ENCODE data around the gene PTPRG.

Gene PTPRG

DNA sequence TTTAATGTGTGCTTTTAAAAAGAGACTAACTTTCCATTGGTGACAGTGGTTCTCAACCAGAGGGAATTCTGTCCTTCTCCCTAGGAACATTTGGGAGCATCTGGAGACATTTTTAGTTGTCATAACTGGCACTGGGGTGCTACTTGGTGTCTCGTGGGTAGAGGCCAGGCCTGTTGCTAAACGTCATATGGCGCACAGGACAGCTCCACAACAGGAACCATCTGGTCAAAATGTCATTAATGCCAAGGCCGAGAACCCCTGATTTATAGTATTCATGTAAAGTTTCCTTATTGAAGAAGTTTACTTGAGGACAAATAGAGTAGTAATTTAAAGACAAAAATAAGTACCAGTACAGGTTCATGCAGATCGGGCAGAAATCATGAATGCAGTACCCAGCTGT, 647.7 kb downstream of the PTPRG start:
- no peaks in the 10 kb centered on the region for H3K9me3 ChIP-seq (ENCODE audit: insufficient read depth, low read depth, low read length)
- no peak overlapping the region for H3K4me3 ChIP-seq (ENCODE audit: low read length)
- H3K9ac ChIP-seq (ENCODE audit: low read depth, low read length) = no peak overlapping the region
- H3K4me1 ChIP-seq (ENCODE audit: insufficient read depth, low read length) = no peaks in the 10 kb centered on the region
- peaks cover 16% of the 10 kb centered on the region for H3K36me3 ChIP-seq (ENCODE audit: insufficient read depth, low read length)
- 98% methylated on average over 5 of the region's 5 CpGs for WGBS
- no peaks in the 10 kb centered on the region for H3K27me3 ChIP-seq (ENCODE audit: insufficient read depth, low read length)
- no peak overlapping the region for H3K27ac ChIP-seq (ENCODE audit: low read depth, low read length)

DNA sequence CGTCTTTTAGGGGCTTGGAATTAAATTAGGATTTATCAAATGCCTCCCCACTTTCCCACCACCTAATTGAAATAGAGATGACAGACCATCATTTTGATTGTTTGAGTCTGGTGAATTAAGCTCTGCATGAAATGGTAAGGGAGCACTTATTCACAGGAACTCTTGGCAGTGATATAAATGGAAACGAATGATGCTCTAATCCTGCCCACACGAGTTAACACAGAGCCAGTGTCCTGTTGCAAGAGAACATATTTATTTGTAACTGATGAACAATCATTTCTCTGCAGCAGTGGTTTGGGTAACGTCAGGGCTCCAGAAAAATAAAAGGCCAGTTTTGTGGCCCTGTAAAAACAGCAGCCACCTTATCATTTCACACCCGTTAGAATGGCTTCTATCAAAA, 648.6 kb downstream of the PTPRG start:
- no peaks in the 10 kb centered on the region for H3K27me3 ChIP-seq (ENCODE audit: insufficient read depth, low read length)
- WGBS = 93% methylated on average over 3 of the region's 5 CpGs
- H3K9me3 ChIP-seq (ENCODE audit: insufficient read depth, low read depth, low read length) = no peaks in the 10 kb centered on the region
- no peak overlapping the region for H3K4me3 ChIP-seq (ENCODE audit: low read length)
- H3K4me1 ChIP-seq (ENCODE audit: insufficient read depth, low read length) = no peaks in the 10 kb centered on the region
- no peak overlapping the region for H3K27ac ChIP-seq (ENCODE audit: low read depth, low read length)
- H3K36me3 ChIP-seq (ENCODE audit: insufficient read depth, low read length) = peaks cover 8% of the 10 kb centered on the region; the same call in 1 of the 2 replicates
- no peak overlapping the region for H3K9ac ChIP-seq (ENCODE audit: low read depth, low read length)

DNA sequence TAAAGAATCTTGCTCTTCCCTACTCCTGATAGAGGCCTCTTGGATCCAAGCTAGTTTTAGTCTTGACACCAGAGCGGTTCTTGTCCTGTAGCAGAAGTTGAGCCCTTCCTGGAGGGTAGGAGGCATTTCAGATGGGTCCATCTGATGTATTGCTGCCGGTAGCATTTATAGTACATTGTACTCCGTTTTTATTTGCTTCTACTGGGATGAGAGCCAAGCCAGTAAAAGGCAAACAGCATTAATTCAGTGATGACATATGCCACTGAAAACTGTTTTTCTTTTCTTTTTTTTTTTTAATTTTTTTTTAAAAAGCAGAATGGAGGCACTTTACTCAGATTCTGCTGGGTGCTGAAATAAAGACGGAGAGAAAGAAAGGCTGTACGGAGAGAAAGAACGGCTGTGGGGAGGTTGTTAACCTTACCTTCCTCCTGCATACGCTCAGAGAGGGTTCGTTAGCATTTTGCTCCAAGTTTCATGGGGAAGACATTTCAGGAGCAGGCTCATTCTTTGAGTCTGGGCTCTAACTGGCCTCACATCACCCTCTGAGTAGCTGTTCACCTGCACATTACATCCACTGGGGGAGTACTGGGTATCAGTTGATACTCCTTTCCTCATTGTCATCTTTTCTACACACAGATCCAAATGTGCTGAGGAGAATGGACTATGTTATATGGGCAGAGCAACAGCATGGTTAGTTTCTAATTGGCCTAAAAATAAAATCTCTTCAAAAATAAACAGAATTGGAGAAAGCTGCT, 650.5 kb downstream of the PTPRG start:
- H3K27ac ChIP-seq (ENCODE audit: low read depth, low read length) = no peak overlapping the region
- no peaks in the 10 kb centered on the region for H3K27me3 ChIP-seq (ENCODE audit: insufficient read depth, low read length)
- 94% methylated on average over 8 of the region's 8 CpGs for WGBS
- no peaks in the 10 kb centered on the region for H3K9me3 ChIP-seq (ENCODE audit: insufficient read depth, low read depth, low read length)
- no peak overlapping the region for H3K4me3 ChIP-seq (ENCODE audit: low read length)
- no peaks in the 10 kb centered on the region for H3K4me1 ChIP-seq (ENCODE audit: insufficient read depth, low read length)
- H3K9ac ChIP-seq (ENCODE audit: low read depth, low read length) = no peak overlapping the region
- H3K36me3 ChIP-seq (ENCODE audit: insufficient read depth, low read length) = 0 out of 2 replicates have a peak, but pooled peaks cover 8% of the 10 kb centered on the region

DNA sequence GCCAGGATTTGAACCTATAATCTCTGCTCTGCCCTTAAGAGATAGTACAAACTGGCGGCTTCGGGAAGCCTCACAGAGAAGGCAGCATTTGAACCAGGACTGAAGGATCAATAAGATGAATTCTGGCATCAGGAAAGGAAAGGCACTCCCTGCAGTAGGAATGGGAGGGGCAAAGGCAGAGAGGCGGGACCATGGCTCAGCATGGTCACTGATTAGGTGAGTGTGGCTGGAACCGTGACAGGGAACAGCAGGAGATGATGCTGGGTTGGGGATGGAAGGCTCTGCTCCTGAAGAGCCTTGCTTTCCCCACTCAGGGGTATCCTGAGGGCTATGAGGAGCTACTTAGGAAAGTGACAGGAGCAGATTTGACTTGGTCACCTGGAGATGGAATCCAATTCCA, 653.5 kb downstream of the PTPRG start:
- Histone ChIP-seq H3K9me3 (ENCODE audit: insufficient read depth, low read depth, low read length) (no peaks in the 10 kb centered on the region), H3K36me3 (ENCODE audit: insufficient read depth, low read length) (peaks cover 17% of the 10 kb centered on the region), H3K4me3 (ENCODE audit: low read length) (no peak overlapping the region), H3K27me3 (ENCODE audit: insufficient read depth, low read length) (no peaks in the 10 kb centered on the region), H3K9ac (ENCODE audit: low read depth, low read length) (no peak overlapping the region), H3K27ac (ENCODE audit: low read depth, low read length) (no peak overlapping the region), H3K4me1 (ENCODE audit: insufficient read depth, low read length) (no peaks in the 10 kb centered on the region)
- WGBS = 80% methylated on average over 4 of the region's 4 CpGs

DNA sequence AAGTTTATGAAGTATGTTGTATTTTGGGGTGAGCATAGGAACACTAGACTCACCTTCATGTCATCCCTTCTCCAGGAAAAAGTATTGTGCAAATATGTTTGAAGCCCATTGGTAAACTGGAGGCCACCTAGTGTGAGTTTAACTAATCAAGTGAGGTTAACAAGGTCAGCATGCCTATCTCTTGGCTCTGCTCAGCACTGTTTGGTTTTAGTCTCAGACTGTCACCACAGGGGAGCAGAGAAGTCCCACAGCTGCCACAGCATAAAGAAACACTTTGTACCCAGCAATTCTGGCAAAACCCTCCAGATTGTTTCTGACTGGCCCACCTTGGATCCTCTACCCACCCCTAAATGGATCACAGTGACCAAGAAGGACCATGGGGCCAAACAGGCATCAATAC, 659.2 kb downstream of the PTPRG start:
- Histone ChIP-seq H3K27ac (ENCODE audit: low read depth, low read length) (no peak overlapping the region), H3K36me3 (ENCODE audit: insufficient read depth, low read length) (peaks cover 60% of the 10 kb centered on the region), H3K27me3 (ENCODE audit: insufficient read depth, low read length) (no peaks in the 10 kb centered on the region), H3K4me3 (ENCODE audit: low read length) (no peak overlapping the region), H3K9ac (ENCODE audit: low read depth, low read length) (no peak overlapping the region), H3K4me1 (ENCODE audit: insufficient read depth, low read length) (no peaks in the 10 kb centered on the region), H3K9me3 (ENCODE audit: insufficient read depth, low read depth, low read length) (no peaks in the 10 kb centered on the region)

DNA sequence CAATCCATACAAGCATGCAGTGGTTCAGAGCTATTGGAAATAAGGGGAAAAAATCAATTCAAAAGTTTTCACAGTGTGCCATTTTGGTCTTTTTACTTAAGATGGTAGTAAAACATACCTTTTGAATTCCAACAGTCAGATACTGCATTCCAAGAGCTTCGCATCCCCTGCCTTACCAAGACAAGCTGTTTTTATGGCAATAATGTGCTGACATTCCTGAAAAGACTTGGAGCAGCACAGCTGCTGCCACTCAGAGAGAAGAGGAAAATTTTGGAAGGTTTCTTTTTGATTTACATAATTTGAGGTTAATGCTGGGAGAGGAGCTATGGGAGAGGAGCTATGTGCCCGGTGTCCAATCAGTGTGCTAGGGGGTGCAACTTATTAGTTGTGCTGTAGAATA, 663.7 kb downstream of the PTPRG start:
- H3K27me3 ChIP-seq (ENCODE audit: insufficient read depth, low read length) = no peaks in the 10 kb centered on the region

DNA sequence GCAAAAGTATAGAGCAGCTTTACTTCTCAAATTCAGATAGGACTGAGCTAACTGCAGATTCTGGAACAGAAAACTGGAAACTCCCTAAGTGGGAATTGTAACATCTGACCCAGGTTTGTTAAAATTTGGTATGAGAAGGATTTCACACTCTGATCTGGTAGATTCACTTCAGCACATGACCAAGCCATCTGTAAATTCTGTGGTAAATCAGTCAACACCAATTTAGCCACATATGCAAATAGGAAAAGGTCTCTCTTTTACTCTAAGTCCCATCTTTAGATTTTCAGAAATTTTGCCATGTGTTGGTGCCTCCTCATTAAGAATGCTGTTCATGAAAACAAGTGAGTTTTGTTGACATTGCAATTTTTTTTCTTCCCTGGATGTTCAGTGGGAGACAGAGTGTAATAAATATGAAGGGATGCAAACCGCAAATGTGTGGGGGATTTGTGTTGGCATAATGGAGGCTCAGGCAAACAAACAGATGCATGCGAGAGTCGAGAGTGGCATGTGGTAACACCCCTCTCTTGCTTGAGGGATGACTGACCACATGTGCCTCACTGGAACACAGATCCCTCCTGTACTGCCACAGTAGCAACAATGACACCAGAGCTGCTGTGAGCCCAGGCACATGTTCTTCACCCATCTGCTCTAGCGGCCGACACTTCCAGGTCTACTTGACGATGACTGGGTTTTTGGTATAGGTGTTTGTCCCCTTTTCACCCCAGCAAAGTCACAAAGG, 665.4 kb downstream of the PTPRG start:
- no peak overlapping the region for H3K9ac ChIP-seq (ENCODE audit: low read depth, low read length)
- no peak overlapping the region for H3K4me3 ChIP-seq (ENCODE audit: low read length)
- peaks cover 40% of the 10 kb centered on the region for H3K36me3 ChIP-seq (ENCODE audit: insufficient read depth, low read length)
- no peak overlapping the region for H3K27ac ChIP-seq (ENCODE audit: low read depth, low read length)
- 94% methylated on average over 6 of the region's 6 CpGs for WGBS
- H3K27me3 ChIP-seq (ENCODE audit: insufficient read depth, low read length) = no peaks in the 10 kb centered on the region
- H3K4me1 ChIP-seq (ENCODE audit: insufficient read depth, low read length) = peaks cover 8% of the 10 kb centered on the region
- no peaks in the 10 kb centered on the region for H3K9me3 ChIP-seq (ENCODE audit: insufficient read depth, low read depth, low read length)

More for the DNA sequence above, 663.7 kb downstream of the PTPRG start:
- Histone ChIP-seq H3K9ac (ENCODE audit: low read depth, low read length) (no peak overlapping the region), H3K4me3 (ENCODE audit: low read length) (no peak overlapping the region), H3K36me3 (ENCODE audit: insufficient read depth, low read length) (peaks cover 56% of the 10 kb centered on the region), H3K9me3 (ENCODE audit: insufficient read depth, low read depth, low read length) (no peaks in the 10 kb centered on the region), H3K4me1 (ENCODE audit: insufficient read depth, low read length) (peaks cover 8% of the 10 kb centered on the region), H3K27ac (ENCODE audit: low read depth, low read length) (no peak overlapping the region)
- WGBS = 97% methylated on average over 2 of the region's 2 CpGs

DNA sequence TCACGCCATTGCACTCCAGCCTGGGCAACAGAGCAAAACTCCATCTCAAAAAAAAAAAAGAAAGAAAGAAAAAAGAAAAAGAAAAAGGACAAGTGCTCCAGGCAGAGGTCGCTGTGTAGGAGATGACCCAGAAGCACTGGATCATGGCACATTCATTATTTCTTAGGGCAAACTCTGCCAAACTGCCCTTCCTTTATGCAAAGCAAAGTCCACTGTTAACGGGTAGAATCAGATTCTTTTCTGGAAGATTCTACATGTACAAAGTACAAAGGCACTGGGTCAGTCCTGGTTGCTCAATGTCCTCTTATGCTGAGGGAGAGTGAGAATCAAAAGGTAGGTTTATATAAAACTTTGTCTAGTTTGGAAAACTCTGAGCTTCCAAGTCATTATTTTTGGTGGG, 667.1 kb downstream of the PTPRG start:
- WGBS = 99% methylated on average over 3 of the region's 3 CpGs
- peaks cover 26% of the 10 kb centered on the region for H3K36me3 ChIP-seq (ENCODE audit: insufficient read depth, low read length)
- H3K4me3 ChIP-seq (ENCODE audit: low read length) = no peak overlapping the region
- H3K9ac ChIP-seq (ENCODE audit: low read depth, low read length) = no peak overlapping the region
- H3K9me3 ChIP-seq (ENCODE audit: insufficient read depth, low read depth, low read length) = no peaks in the 10 kb centered on the region
- no peaks in the 10 kb centered on the region for H3K27me3 ChIP-seq (ENCODE audit: insufficient read depth, low read length)
- H3K4me1 ChIP-seq (ENCODE audit: insufficient read depth, low read length) = peaks cover 8% of the 10 kb centered on the region
- no peak overlapping the region for H3K27ac ChIP-seq (ENCODE audit: low read depth, low read length)

DNA sequence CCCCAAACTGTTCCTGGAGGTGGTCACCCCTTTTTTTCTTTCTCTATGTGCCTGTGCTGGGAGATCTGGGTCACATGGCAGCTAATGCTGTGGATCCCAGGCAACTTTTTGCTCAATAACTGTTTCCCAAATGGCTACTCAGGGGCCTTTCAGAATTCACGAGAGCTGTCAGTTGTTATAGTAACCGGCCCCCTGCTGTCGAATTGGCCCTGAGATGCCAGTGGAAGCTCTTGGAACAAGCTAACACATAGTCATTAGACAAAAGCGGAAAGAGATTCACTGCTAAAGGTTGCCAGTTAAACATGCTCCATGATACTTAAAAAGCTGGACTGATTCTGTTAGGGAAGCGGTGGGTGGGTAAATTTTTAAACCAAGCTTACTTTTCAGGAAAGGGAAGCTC, 667.8 kb downstream of the PTPRG start:
- Histone ChIP-seq H3K27me3 (ENCODE audit: insufficient read depth, low read length) (no peaks in the 10 kb centered on the region), H3K9ac (ENCODE audit: low read depth, low read length) (no peak overlapping the region), H3K4me1 (ENCODE audit: insufficient read depth, low read length) (peaks cover 8% of the 10 kb centered on the region), H3K9me3 (ENCODE audit: insufficient read depth, low read depth, low read length) (no peaks in the 10 kb centered on the region), H3K4me3 (ENCODE audit: low read length) (no peak overlapping the region), H3K36me3 (ENCODE audit: insufficient read depth, low read length) (peaks cover 23% of the 10 kb centered on the region), H3K27ac (ENCODE audit: low read depth, low read length) (no peak overlapping the region; the same call in 1 of the 2 replicates)
- 71% methylated on average over 5 of the region's 5 CpGs for WGBS

DNA sequence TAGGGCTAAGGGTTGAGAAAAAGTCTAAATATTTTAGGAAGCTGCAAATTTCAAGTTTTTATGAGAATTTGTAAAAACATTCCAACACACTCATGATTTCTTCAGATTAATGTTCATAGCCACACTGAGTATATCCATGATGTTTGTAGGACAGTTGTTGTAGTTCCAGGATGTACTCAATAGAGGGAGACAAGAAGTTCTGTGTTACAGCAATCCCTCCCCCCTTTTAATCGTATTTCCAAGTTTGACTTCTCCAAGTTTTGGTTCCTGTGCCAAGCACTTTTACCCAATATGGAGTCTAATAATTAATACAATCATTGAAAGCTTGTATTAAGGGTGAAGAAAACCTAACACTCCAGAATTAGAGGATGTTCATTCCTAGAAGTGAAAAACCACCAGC, 668.5 kb downstream of the PTPRG start:
- H3K4me1 ChIP-seq (ENCODE audit: insufficient read depth, low read length) = peaks cover 8% of the 10 kb centered on the region

DNA sequence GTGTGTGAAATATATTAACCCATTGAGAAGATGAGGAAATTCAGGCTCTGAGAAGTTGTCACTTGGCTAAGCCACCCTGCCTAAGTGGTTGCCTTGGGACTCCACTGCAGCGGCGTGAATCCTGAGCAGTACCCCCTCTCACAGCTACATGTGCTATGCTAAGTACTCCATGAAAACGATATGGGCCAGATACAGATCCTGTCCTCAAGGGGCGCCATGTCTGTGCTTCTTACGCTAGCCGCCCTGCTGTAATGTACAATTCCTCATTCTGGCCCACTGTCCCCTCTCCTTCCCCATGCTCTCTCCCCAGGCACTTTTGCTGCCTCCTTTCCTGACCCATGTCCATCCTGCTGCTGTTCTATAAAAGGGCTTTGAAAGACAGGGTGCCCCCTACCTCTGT, 671.7 kb downstream of the PTPRG start:
- Histone ChIP-seq H3K9ac (ENCODE audit: low read depth, low read length) (no peak overlapping the region), H3K4me1 (ENCODE audit: insufficient read depth, low read length) (peaks cover 8% of the 10 kb centered on the region), H3K27me3 (ENCODE audit: insufficient read depth, low read length) (no peaks in the 10 kb centered on the region), H3K36me3 (ENCODE audit: insufficient read depth, low read length) (peaks cover 3% of the 10 kb centered on the region; the same call in 1 of the 2 replicates), H3K4me3 (ENCODE audit: low read length) (no peak overlapping the region), H3K27ac (ENCODE audit: low read depth, low read length) (no peak overlapping the region), H3K9me3 (ENCODE audit: insufficient read depth, low read depth, low read length) (no peaks in the 10 kb centered on the region)
- 87% methylated on average over 6 of the region's 6 CpGs for WGBS

More for the DNA sequence above, 668.5 kb downstream of the PTPRG start:
- WGBS = 40% methylated on average over 1 of the region's 1 CpG
- H3K27ac ChIP-seq (ENCODE audit: low read depth, low read length) = no peak overlapping the region
- no peaks in the 10 kb centered on the region for H3K27me3 ChIP-seq (ENCODE audit: insufficient read depth, low read length)
- no peak overlapping the region for H3K9ac ChIP-seq (ENCODE audit: low read depth, low read length)
- peaks cover 18% of the 10 kb centered on the region for H3K36me3 ChIP-seq (ENCODE audit: insufficient read depth, low read length)
- no peak overlapping the region for H3K4me3 ChIP-seq (ENCODE audit: low read length)
- H3K9me3 ChIP-seq (ENCODE audit: insufficient read depth, low read depth, low read length) = no peaks in the 10 kb centered on the region

Measured in HUES64 (cell line).